Upper lobe of right lung (tissue), 1 donor: Measurements from ENCODE around the gene SAMM50. TPM values are rescaled to one million over a fixed set of nuclear protein-coding genes. Genes with fewer than 3 reads are reported as not detected.

Experiments
- ATAC-seq: fragments of 200-7000 bp; cut with Tn5 transposase; one replicate; pipeline ENCODE4 v1.9.1; 2020; ENCODE audit warnings: mild to moderate bottlenecking, moderate library complexity
- DNase-seq: peaks from one replicate; pipeline ENCODE4 v3.0.0-alpha.2; 2020
- H3K27ac ChIP-seq: fragments of 200-600 bp; one replicate; pipeline ENCODE4 v1.8.0; 2022
- H3K27me3 ChIP-seq: fragments of 200-600 bp; one replicate; pipeline ENCODE4 v1.8.0; 2022; ENCODE audit warnings: mild to moderate bottlenecking
- H3K36me3 ChIP-seq: fragments of 200-600 bp; one replicate; pipeline ENCODE4 v1.8.0; 2022
- H3K4me1 ChIP-seq: fragments of 200-600 bp; one replicate; pipeline ENCODE4 v1.8.0; 2022
- H3K4me3 ChIP-seq: fragments of 200-600 bp; one replicate; pipeline ENCODE4 v1.8.0; 2022; ENCODE audit warnings: mild to moderate bottlenecking
- H3K9me3 ChIP-seq: fragments of 200-600 bp; one replicate; pipeline ENCODE4 v1.8.0; 2022
- intact Hi-C: fragments of 100-400 bp; cut with DNase I; formaldehyde crosslinking; loops from one replicate; pipeline ENCODE4 v1.11.0; 2022
- total RNA-seq: library from RNA; stranded (reverse); fragmentation: NEBNext Ultra II Directional; extraction: Animal tissue kit (Norgen Biotek cat#: 25700); gene quantifications from one replicate; pipeline ENCODE4 v1.2.1, GENCODE V29; 2021
- TF ChIP-seq, protein P1 (sequence below): fragments of 200-600 bp; IDR thresholded peaks from one replicate; pipeline ENCODE4 v1.8.0; 2022; ENCODE audit warnings: antibody characterized with exemption
- donor health status: DM: no; HTN: yes; CAD: no; lungs with severe emphysema.

SAMM50 gene
- total RNA-seq, 1 donor from 2014 or later: 25.7 TPM

DNA sequence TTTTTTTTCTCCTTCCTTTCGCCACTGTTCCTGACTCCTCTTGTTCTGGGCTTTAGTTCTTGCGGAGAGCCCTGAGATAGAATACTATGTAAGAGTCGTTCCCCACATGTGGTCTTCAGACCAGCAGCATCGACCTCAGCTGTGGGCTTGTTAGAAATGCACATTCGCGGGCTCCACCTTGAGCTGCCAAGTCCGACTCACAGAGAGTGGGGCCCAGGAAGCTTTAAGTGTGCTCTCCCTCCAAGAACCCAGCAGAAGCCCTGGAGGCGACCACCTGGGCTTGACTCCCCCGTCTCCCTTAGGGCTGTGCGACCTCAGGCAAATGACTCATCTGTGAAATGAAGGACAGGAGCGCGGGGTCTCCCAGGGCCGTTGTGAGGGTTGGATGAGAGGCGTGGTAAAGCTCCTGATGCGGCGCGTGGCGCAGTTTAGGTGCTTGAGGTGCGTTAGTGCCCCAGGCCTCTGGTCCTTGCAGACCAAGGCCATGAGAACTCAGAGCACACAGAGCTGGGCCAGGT, 18.8 kb downstream of the SAMM50 start:
- Histone ChIP-seq H3K36me3 (peaks cover 98% of the 10 kb centered on the region), H3K4me3 (no peak overlapping the region), H3K4me1 (no peaks in the 10 kb centered on the region), H3K27me3 (no peaks in the 10 kb centered on the region), H3K27ac (no peak overlapping the region), H3K9me3 (no peaks in the 10 kb centered on the region)
- ATAC-seq (no peak), DNase-seq (no peak)
- intact Hi-C loops: no loop called here
- TF ChIP-seq, protein P1, sequence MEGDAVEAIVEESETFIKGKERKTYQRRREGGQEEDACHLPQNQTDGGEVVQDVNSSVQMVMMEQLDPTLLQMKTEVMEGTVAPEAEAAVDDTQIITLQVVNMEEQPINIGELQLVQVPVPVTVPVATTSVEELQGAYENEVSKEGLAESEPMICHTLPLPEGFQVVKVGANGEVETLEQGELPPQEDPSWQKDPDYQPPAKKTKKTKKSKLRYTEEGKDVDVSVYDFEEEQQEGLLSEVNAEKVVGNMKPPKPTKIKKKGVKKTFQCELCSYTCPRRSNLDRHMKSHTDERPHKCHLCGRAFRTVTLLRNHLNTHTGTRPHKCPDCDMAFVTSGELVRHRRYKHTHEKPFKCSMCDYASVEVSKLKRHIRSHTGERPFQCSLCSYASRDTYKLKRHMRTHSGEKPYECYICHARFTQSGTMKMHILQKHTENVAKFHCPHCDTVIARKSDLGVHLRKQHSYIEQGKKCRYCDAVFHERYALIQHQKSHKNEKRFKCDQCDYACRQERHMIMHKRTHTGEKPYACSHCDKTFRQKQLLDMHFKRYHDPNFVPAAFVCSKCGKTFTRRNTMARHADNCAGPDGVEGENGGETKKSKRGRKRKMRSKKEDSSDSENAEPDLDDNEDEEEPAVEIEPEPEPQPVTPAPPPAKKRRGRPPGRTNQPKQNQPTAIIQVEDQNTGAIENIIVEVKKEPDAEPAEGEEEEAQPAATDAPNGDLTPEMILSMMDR: no peak

DNA sequence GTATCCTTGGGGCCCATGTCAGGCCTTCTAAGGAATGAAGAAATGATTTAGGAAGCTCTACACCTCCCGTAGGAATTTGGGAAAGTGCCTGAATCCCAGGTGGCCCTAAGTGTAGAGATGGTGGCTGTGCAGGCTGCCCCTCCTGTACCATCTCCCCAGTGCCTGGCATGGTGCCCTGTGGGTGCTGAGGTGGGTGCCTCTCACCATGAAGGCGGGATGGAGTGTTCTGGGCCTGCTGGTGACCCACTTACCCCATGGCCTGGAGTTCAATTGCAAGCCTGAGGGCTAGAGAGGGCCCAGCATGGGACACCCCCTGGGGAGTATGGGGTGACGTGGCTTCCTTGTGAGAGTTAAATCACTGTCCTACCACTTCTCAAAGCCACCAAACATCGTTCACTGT, 19.8 kb downstream of the SAMM50 start:
- Histone ChIP-seq H3K27ac (no peak overlapping the region), H3K9me3 (no peaks in the 10 kb centered on the region), H3K4me3 (no peak overlapping the region), H3K36me3 (peaks cover 97% of the 10 kb centered on the region), H3K27me3 (no peaks in the 10 kb centered on the region), H3K4me1 (no peaks in the 10 kb centered on the region)
- no peak for DNase-seq
- TF ChIP-seq, protein P1: no peak
- ATAC-seq: no peak
- intact Hi-C loops: no loop called here

DNA sequence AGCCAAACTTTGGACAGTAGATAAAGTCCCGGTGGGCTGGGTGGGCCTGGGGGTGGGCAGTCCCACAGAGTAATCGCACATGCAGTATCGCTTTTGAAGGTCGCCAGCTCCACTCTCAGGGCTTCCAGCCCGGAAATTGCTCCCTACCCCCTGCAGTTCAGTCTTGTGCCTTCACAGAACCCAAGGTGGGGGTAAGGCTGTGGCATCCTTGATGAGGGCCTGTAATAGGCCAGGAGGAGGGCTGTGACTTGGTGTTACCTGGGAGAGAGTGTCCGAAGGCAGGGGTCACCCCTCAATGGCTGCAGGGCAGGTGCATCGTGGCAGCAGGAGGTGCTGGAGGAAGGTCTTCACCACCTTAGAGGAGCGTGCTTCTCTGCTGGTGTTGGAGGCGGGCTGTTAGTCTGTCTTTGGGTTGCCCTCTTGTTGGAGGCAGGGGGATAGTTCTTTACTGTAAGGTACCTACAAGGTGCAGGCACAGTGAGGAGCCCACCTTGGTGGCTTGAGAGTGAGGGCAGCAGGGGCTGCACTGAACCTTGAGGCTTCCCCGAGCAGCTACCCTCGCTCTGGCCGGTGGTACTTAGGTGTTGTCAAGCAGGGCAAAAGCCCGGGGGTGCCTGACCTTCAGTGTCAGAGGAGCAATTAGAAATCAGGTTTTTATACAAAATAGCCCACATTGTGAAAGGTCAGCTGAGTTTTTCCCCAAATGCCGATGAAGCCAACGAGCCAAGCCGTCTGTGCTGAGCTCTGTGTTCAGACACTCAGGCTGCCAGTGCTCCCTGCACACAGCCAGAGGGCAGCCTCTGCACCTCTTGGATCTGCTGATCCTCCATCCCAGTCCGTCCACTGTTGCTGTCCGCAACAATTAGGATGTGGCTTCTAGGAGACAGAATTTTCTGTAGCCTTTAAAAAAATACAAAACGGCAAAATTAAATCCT, 21.9 kb downstream of the SAMM50 start:
- DNase-seq: no peak
- ATAC-seq: no peak
- no peaks in the 10 kb centered on the region for H3K27me3 ChIP-seq
- H3K4me1 ChIP-seq: no peaks in the 10 kb centered on the region
- intact Hi-C loops: no loop called here
- TF ChIP-seq, protein P1: no peak
- H3K4me3 ChIP-seq: no peak overlapping the region
- peaks cover 97% of the 10 kb centered on the region for H3K36me3 ChIP-seq
- no peaks in the 10 kb centered on the region for H3K9me3 ChIP-seq
- H3K27ac ChIP-seq: no peak overlapping the region

DNA sequence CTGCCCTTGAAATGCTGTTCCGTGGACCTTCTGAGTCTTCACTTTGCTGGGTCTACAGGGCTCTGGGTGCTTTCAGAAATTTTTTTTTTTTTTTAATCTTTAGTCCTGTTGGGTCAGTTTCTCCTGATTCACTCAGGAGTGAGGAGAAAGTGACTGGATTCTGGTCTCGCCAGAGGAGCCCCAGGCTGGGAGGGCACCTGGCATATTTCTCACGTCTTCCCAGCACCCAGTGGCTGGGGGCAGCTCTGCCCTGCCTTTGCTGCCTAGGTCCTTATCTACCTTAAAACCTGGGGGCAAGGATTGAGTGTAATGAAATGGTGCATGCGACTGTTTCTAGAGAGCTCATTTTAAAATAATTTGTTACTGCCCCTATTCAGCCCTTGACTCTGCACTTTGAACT, 23.3 kb downstream of the SAMM50 start:
- ATAC-seq (no peak), DNase-seq (no peak)
- no peak overlapping the region for H3K4me3 ChIP-seq
- TF ChIP-seq, protein P1: no peak
- no peaks in the 10 kb centered on the region for H3K4me1 ChIP-seq
- intact Hi-C loops: no loop called here
- H3K36me3 ChIP-seq: peaks cover 96% of the 10 kb centered on the region
- H3K27me3 ChIP-seq: no peaks in the 10 kb centered on the region
- no peak overlapping the region for H3K27ac ChIP-seq
- H3K9me3 ChIP-seq: no peaks in the 10 kb centered on the region

DNA sequence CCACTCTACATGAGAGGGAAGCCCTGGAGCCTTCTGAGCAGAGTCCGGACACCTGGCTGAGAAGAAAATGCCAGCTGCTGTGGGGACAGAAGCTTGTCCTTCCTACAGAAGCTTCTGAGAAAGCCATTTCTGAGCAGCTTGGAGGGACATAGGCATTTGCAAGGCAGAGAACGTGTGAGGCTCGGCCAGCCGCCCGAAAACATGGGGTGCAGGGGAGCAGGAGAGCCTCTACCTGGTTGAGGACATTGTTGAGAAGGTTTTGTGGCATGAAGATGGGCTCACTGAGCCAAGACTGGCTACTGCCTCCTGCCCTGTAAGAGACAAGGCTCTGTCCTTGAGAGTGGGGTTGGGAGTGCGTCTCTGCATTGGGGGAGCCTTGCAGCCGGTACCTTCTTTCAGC, 25.3 kb downstream of the SAMM50 start:
- peaks cover 96% of the 10 kb centered on the region for H3K36me3 ChIP-seq
- H3K4me3 ChIP-seq: no peak overlapping the region
- H3K4me1 ChIP-seq: no peaks in the 10 kb centered on the region
- no peaks in the 10 kb centered on the region for H3K9me3 ChIP-seq
- no peak overlapping the region for H3K27ac ChIP-seq
- ATAC-seq (no peak), DNase-seq (no peak)
- TF ChIP-seq, protein P1: no peak
- no peaks in the 10 kb centered on the region for H3K27me3 ChIP-seq
- intact Hi-C loops: no loop called here
